ENCODE results near the gene GZMM.
"Not testable (repeated sequence)": the region's sequence is repeated elsewhere in the genome, so short reads cannot be mapped to it uniquely, and the experiment has no call there.

Gene GZMM

DNA sequence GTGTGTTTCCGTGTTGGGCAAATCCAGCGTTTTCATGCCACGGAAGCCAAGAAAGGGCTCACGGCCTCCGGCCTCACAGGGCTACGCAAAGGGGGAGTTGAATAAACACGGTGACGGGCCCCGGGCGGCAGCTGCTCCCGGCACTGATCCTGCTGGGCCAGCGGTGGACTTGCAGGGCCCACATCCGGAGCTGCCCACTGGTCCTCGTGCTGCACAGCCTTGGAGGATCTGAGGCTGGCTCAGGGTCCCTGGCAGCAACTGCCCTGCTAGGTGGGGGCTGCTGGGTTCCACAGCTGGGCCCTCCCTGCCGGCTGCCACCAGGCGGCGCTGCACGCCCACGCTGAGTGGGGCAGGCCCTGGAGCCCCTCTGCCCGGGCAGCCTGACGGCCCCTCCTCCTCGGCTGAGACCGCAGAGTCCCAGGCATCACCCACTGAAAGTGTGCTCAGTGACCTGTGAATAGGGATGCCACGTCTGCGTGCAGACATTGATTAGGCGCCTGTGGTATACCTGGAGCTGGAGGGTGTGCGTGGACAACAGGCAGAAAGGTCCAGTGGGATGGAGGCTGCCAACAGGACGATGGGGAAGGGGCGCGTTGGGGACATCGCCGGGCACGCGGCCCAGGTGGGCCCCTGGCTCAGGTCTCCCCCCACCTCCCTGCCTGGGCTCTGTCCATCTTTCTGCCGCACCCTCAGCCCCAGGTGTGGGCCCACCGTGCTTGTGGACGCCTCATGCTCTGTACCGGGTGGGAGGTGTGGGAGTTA is 40.6 kb downstream of the GZMM start:
- Histone ChIP-seq H3K9me3 (ENCODE audit: control insufficient read depth, low read length) (no peaks in the 10 kb centered on the region), H4K8ac (ENCODE audit: low read length) (peak overlapping the region; percentile 48), H3K4me1 (ENCODE audit: control insufficient read depth, insufficient read depth, low read depth, low read length) (peaks cover 76% of the 10 kb centered on the region), H3K18ac (ENCODE audit: low read depth in 1 of 2, low read length in 2 of 2) (peak overlapping the region in 1 of 2 experiments; percentile 26), H3K4me3 (ENCODE audit: insufficient read depth in 1 of 2, low read depth in 1 of 2, low read length in 2 of 2) (no peak overlapping the region), H2BK5ac (ENCODE audit: low read depth, low read length, poor library complexity, severe bottlenecking) (no peak overlapping the region), H2BK15ac (ENCODE audit: low read depth, poor library complexity, severe bottlenecking) (no peak overlapping the region), H2AFZ (ENCODE audit: low read depth, low read length) (no peak overlapping the region), H3K27me3 (ENCODE audit: control insufficient read depth in 1 of 2, insufficient read depth in 1 of 2, low read length in 2 of 2) (peaks cover 8 to 14% of the 10 kb centered on the region in 2 experiments), H3K36me3 (ENCODE audit: control insufficient read depth in 1 of 2, insufficient read depth in 2 of 2, low read depth in 1 of 2, low read length in 2 of 2) (peaks cover 28 to 61% of the 10 kb centered on the region in 2 experiments), H3K27ac (ENCODE audit: low read length, poor library complexity, severe bottlenecking) (no peak overlapping the region), H3K79me1 (replicated peaks; ENCODE audit: low read length, poor library complexity, severe bottlenecking) (peaks cover 19% of the 10 kb centered on the region), H3K23ac (ENCODE audit: low read length in 2 of 2) (peak overlapping the region in 1 of 2 experiments; percentile 19), H4K91ac (ENCODE audit: low read length) (peak overlapping the region; percentile 0), H2BK12ac (ENCODE audit: low read length in 2 of 2) (no peak overlapping the region), H2BK120ac (ENCODE audit: low read depth, low read length) (no peak overlapping the region), H3K14ac (ENCODE audit: low read length in 2 of 2) (no peak overlapping the region), H3K4ac (ENCODE audit: low read depth in 1 of 2, low read length in 2 of 2) (peak overlapping the region in 1 of 2 experiments; percentile 6), H3K4me2 (ENCODE audit: low read length, poor library complexity, severe bottlenecking) (no peak overlapping the region), H2AK5ac (ENCODE audit: low read length, severe bottlenecking) (peak overlapping the region; percentile 50), H3K9ac (ENCODE audit: low read length) (no peak overlapping the region)
- 54% methylated on average over 38 of the region's 38 CpGs for WGBS
- DNase-seq = peak; percentile 53

DNA sequence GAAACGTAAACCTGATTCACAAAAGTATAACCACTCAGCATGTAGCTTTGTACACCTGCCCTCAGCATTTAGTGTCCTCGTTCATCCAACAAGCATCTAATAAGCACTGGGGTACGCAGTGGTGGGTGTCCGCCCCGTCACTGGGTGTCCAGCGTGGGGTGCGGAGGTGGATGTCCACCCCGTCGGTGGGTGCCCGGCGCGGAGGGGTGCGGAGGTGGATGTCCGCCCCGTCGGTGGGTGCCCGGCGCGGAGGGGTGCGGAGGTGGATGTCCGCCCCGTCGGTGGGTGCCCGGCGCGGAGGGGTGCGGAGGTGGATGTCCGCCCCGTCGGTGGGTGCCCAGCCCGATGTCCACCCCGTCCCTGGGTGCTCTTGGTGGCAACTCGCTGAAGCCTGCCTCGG is 41.3 kb downstream of the GZMM start:
- H3K23ac ChIP-seq (ENCODE audit: low read length in 2 of 2); H2BK15ac ChIP-seq (ENCODE audit: low read depth, poor library complexity, severe bottlenecking); H4K8ac ChIP-seq (ENCODE audit: low read length); H3K4ac ChIP-seq (ENCODE audit: low read depth in 1 of 2, low read length in 2 of 2); H3K4me2 ChIP-seq (ENCODE audit: low read length, poor library complexity, severe bottlenecking); H4K91ac ChIP-seq (ENCODE audit: low read length); H2AK5ac ChIP-seq (ENCODE audit: low read length, severe bottlenecking); DNase-seq; H2BK5ac ChIP-seq (ENCODE audit: low read depth, low read length, poor library complexity, severe bottlenecking); H3K4me3 ChIP-seq (ENCODE audit: insufficient read depth in 1 of 2, low read depth in 1 of 2, low read length in 2 of 2); H3K14ac ChIP-seq (ENCODE audit: low read length in 2 of 2); H3K9me3 ChIP-seq (ENCODE audit: control insufficient read depth, low read length); H3K9ac ChIP-seq (ENCODE audit: low read length); H2BK120ac ChIP-seq (ENCODE audit: low read depth, low read length); H2AFZ ChIP-seq (ENCODE audit: low read depth, low read length); H2BK12ac ChIP-seq (ENCODE audit: low read length in 2 of 2); H3K27ac ChIP-seq (ENCODE audit: low read length, poor library complexity, severe bottlenecking); H3K18ac ChIP-seq (ENCODE audit: low read depth in 1 of 2, low read length in 2 of 2): not testable (repeated sequence)
- 92% methylated on average over 27 of the region's 34 CpGs for WGBS
- peaks cover 24 to 53% of the 10 kb centered on the region in 2 experiments for H3K36me3 ChIP-seq (ENCODE audit: control insufficient read depth in 1 of 2, insufficient read depth in 2 of 2, low read depth in 1 of 2, low read length in 2 of 2)
- H3K27me3 ChIP-seq (ENCODE audit: control insufficient read depth in 1 of 2, insufficient read depth in 1 of 2, low read length in 2 of 2) = peaks cover 8 to 14% of the 10 kb centered on the region in 2 experiments
- peaks cover 19% of the 10 kb centered on the region for H3K79me1 ChIP-seq (replicated peaks; ENCODE audit: low read length, poor library complexity, severe bottlenecking)
- peaks cover 75% of the 10 kb centered on the region for H3K4me1 ChIP-seq (ENCODE audit: control insufficient read depth, insufficient read depth, low read depth, low read length)

DNA sequence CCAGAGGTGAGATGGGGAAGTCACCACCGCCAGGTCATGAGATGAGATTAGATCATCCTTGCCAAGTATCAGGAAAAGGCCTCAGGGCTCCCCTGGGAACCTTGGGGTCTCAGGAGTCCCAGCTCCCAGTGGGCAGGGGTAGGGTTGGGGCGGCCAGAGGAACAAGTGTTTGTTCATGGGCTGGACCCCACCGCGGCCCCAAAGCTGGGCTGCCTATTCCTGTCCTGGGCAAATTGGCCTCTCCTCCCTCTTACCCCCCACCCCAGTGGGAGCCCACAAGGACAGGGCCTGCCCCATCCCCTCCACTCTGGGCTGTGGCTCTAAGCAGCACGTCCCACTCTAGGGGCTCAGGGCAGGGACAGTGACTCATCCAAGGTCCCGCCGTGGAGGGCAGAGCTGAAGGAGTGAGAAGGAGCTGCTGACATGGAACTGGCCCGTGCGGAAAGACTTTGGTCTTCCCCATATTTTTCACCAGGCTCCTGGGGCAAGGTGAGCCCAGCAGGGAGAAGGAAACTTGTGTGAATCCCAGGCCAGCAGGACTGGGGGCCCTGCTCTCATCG is 41.8 kb downstream of the GZMM start:
- no peak overlapping the region for H3K4me3 ChIP-seq (ENCODE audit: insufficient read depth in 1 of 2, low read depth in 1 of 2, low read length in 2 of 2)
- no peak overlapping the region for H2BK120ac ChIP-seq (ENCODE audit: low read depth, low read length)
- no peak overlapping the region for H2BK12ac ChIP-seq (ENCODE audit: low read length in 2 of 2)
- no peaks in the 10 kb centered on the region for H3K9me3 ChIP-seq (ENCODE audit: control insufficient read depth, low read length)
- 69% methylated on average over 8 of the region's 10 CpGs for WGBS
- peaks cover 8 to 15% of the 10 kb centered on the region in 2 experiments for H3K27me3 ChIP-seq (ENCODE audit: control insufficient read depth in 1 of 2, insufficient read depth in 1 of 2, low read length in 2 of 2)
- no peak overlapping the region for H3K18ac ChIP-seq (ENCODE audit: low read depth in 1 of 2, low read length in 2 of 2)
- DNase-seq = no peak
- no peak overlapping the region for H3K23ac ChIP-seq (ENCODE audit: low read length in 2 of 2)
- peaks cover 20% of the 10 kb centered on the region for H3K79me1 ChIP-seq (replicated peaks; ENCODE audit: low read length, poor library complexity, severe bottlenecking)
- H3K4ac ChIP-seq (ENCODE audit: low read depth in 1 of 2, low read length in 2 of 2) = no peak overlapping the region
- H2BK5ac ChIP-seq (ENCODE audit: low read depth, low read length, poor library complexity, severe bottlenecking) = no peak overlapping the region
- H3K14ac ChIP-seq (ENCODE audit: low read length in 2 of 2) = no peak overlapping the region
- no peak overlapping the region for H3K9ac ChIP-seq (ENCODE audit: low read length)
- H4K8ac ChIP-seq (ENCODE audit: low read length) = no peak overlapping the region
- H2AK5ac ChIP-seq (ENCODE audit: low read length, severe bottlenecking) = no peak overlapping the region
- no peak overlapping the region for H4K91ac ChIP-seq (ENCODE audit: low read length)
- no peak overlapping the region for H3K4me2 ChIP-seq (ENCODE audit: low read length, poor library complexity, severe bottlenecking)
- H2AFZ ChIP-seq (ENCODE audit: low read depth, low read length) = no peak overlapping the region
- no peak overlapping the region for H2BK15ac ChIP-seq (ENCODE audit: low read depth, poor library complexity, severe bottlenecking)
- H3K36me3 ChIP-seq (ENCODE audit: control insufficient read depth in 1 of 2, insufficient read depth in 2 of 2, low read depth in 1 of 2, low read length in 2 of 2) = peaks cover 24 to 49% of the 10 kb centered on the region in 2 experiments
- no peak overlapping the region for H3K27ac ChIP-seq (ENCODE audit: low read length, poor library complexity, severe bottlenecking)
- H3K4me1 ChIP-seq (ENCODE audit: control insufficient read depth, insufficient read depth, low read depth, low read length) = peaks cover 75% of the 10 kb centered on the region

DNA sequence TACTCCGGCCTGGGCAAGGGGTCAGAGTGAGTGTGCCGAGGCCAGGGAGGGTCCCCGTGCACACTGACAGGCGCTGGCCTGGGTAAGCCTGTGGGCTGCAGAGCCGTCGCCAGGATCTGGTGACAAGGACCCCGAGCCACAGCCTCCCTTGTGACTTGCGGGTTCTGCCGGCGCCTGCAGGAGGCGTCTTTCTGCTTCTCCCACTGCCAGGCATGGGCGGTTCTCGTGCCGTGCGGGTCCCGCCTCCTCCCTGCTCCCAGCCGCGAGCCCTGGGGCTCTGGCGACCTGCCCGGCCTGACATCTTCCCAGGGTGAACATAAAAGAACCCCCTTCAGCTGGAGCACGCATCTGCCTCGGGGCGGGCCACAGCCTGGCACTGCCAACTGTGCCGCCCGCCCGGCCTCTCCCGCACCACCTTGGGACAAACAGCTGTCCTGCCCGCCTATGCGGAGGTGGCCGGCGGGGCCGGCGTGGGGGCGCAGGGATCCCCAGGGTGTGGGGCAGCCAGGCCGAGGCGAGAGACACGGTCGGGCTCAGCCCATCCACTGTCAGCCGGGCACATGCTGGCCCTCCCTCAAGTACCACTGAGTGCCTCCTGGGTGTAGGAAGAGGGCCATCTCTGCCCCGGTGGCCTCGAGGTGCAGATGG is 44.4 kb downstream of the GZMM start:
- H3K4me3 ChIP-seq (ENCODE audit: insufficient read depth in 1 of 2, low read depth in 1 of 2, low read length in 2 of 2) = no peak overlapping the region
- peak overlapping the region; percentile 12 for H2BK5ac ChIP-seq (ENCODE audit: low read depth, low read length, poor library complexity, severe bottlenecking)
- H3K27me3 ChIP-seq (ENCODE audit: control insufficient read depth in 1 of 2, insufficient read depth in 1 of 2, low read length in 2 of 2) = peaks cover 14 to 41% of the 10 kb centered on the region in 2 experiments
- H3K14ac ChIP-seq (ENCODE audit: low read length in 2 of 2) = no peak overlapping the region
- H3K4me2 ChIP-seq (ENCODE audit: low read length, poor library complexity, severe bottlenecking) = peak overlapping the region; percentile 23
- H3K36me3 ChIP-seq (ENCODE audit: control insufficient read depth in 1 of 2, insufficient read depth in 2 of 2, low read depth in 1 of 2, low read length in 2 of 2) = peaks cover 7 to 25% of the 10 kb centered on the region in 2 experiments
- no peak overlapping the region for H3K27ac ChIP-seq (ENCODE audit: low read length, poor library complexity, severe bottlenecking)
- no peak overlapping the region for H3K23ac ChIP-seq (ENCODE audit: low read length in 2 of 2)
- H4K91ac ChIP-seq (ENCODE audit: low read length) = no peak overlapping the region
- no peaks in the 10 kb centered on the region for H3K9me3 ChIP-seq (ENCODE audit: control insufficient read depth, low read length)
- H2AFZ ChIP-seq (ENCODE audit: low read depth, low read length) = no peak overlapping the region
- WGBS = 36% methylated on average over 41 of the region's 41 CpGs
- peak overlapping the region in 1 of 2 experiments; percentile 69 for H2BK12ac ChIP-seq (ENCODE audit: low read length in 2 of 2)
- no peak overlapping the region for H2BK15ac ChIP-seq (ENCODE audit: low read depth, poor library complexity, severe bottlenecking)
- no peak overlapping the region for H2AK5ac ChIP-seq (ENCODE audit: low read length, severe bottlenecking)
- DNase-seq = peak; percentile 81
- H3K4ac ChIP-seq (ENCODE audit: low read depth in 1 of 2, low read length in 2 of 2) = peak overlapping the region in 1 of 2 experiments; percentile 62
- H3K18ac ChIP-seq (ENCODE audit: low read depth in 1 of 2, low read length in 2 of 2) = peak overlapping the region; percentile 6 to 63
- no peak overlapping the region for H2BK120ac ChIP-seq (ENCODE audit: low read depth, low read length)
- H3K79me1 ChIP-seq (replicated peaks; ENCODE audit: low read length, poor library complexity, severe bottlenecking) = peaks cover 14% of the 10 kb centered on the region
- H3K9ac ChIP-seq (ENCODE audit: low read length) = no peak overlapping the region
- H3K4me1 ChIP-seq (ENCODE audit: control insufficient read depth, insufficient read depth, low read depth, low read length) = peaks cover 70% of the 10 kb centered on the region
- peak overlapping the region; percentile 8 for H4K8ac ChIP-seq (ENCODE audit: low read length)
